Neuron (in vitro differentiated cells): ENCODE measurements around the gene SURF1.
"Not testable (repeated sequence)": the region's sequence is repeated elsewhere in the genome, so short reads cannot be mapped to it uniquely, and the experiment has no call there.

Experiments
- H2AFZ ChIP-seq: one replicate; pipeline ENCODE4 v1.6.1; 2013; ENCODE audit warnings: low read depth, mild to moderate bottlenecking, inconsistent platforms, low read length, moderate library complexity
- H3K27me3 ChIP-seq: one replicate; pipeline ENCODE4 v1.6.1; 2013; ENCODE audit warnings: low read length; ENCODE audit not compliant: insufficient read depth
- H3K36me3 ChIP-seq: one replicate; pipeline ENCODE4 v1.6.1; 2013; ENCODE audit warnings: low read length; ENCODE audit not compliant: insufficient read depth
- H3K4me1 ChIP-seq: one replicate; pipeline ENCODE4 v1.6.1; 2013; ENCODE audit warnings: low read length; ENCODE audit not compliant: insufficient read depth
- H3K4me3 ChIP-seq: 2 replicates; pipeline ENCODE4 v1.5.1; 2013; ENCODE audit warnings: mild to moderate bottlenecking, low read length, moderate library complexity
- H3K9me3 ChIP-seq: one replicate; pipeline ENCODE4 v1.6.1; 2013; ENCODE audit warnings: low read length

Gene SURF1

DNA sequence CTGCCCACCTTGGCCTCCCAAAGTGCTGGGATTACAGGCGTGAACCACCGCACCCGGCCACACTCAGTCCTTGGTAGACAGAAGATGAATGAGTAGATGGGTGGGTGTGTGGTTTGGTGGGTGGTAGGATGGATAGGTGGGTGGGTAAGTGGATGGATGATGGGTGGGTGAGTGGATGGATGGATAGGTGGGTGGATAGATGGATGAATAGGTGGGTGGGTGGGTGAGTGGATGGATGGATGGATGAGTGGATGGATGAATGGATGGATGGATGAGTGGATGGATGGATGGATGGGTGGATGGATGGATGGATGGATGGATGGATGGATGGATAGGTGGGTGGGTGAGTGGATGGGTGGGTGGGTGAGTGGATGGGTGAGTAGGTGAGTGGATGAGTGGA lies 36.0 kb upstream of the SURF1 start:
- H2AFZ ChIP-seq, H3K36me3 ChIP-seq, H3K4me1 ChIP-seq, H3K27me3 ChIP-seq, H3K9me3 ChIP-seq, H3K4me3 ChIP-seq: not testable (repeated sequence)

DNA sequence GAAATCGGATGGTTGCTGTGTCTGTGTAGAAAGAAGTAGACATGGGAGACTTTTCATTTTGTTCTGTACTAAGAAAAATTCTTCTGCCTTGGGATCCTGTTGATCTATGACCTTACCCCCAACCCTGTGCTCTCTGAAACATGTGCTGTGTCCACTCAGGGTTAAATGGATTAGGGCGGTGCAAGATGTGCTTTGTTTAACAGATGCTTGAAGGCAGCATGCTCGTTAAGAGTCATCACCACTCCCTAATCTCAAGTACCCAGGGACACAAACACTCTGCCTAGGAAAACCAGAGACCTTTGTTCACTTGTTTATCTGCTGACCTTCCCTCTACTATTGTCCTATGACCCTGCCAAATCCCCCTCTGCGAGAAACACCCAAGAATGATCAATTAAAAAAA lies 35.2 kb upstream of the SURF1 start:
- not testable (repeated sequence) for H2AFZ ChIP-seq, H3K27me3 ChIP-seq, H3K36me3 ChIP-seq, H3K4me1 ChIP-seq, H3K9me3 ChIP-seq, H3K4me3 ChIP-seq

DNA sequence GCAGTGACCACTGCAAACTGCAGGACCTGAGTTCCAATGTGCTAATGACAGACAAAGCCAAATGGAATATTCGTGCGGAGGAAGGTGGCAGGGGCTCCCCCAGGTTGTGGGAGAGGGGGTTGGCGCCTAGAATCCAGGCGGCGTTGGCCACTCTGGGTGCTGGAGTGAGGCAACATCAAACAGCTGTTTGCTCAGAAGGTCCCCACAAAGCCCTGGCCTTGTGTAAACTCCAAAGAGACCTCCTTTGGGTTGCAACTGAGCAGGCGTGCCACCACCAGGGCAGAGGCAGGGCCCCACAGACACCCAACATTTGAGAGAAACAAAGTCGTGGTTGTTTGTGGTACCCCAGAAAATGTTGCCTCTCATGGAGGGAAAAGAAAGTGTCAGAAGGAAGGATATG lies 34.4 kb upstream of the SURF1 start:
- Histone ChIP-seq H3K36me3 (no peaks in the 10 kb centered on the region), H2AFZ (no peak overlapping the region), H3K27me3 (no peaks in the 10 kb centered on the region), H3K4me1 (no peaks in the 10 kb centered on the region), H3K9me3 (no peaks in the 10 kb centered on the region), H3K4me3 (no peak overlapping the region)

DNA sequence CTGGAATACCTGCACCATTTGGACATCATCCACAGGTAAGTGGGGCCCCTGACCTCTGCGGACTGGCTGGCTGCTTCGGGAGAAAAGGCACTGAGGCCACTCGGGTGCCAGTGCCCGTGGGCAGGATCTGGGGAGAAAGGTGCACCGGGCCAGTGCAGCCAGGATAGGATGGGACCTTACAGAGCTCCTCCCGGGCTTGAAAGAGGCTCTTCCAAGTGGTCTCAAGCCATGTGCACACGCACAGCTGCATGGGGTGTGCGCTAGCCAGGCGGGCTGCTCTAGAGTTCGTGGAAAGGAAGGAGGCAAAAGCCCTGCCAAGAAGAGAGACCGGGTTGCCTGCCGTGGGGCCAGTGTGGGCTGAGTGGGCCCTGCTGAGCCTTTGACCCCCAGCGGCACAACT lies 33.3 kb upstream of the SURF1 start:
- Histone ChIP-seq H3K36me3 (no peaks in the 10 kb centered on the region), H2AFZ (no peak overlapping the region), H3K27me3 (no peaks in the 10 kb centered on the region), H3K9me3 (no peaks in the 10 kb centered on the region), H3K4me3 (no peak overlapping the region), H3K4me1 (no peaks in the 10 kb centered on the region)

DNA sequence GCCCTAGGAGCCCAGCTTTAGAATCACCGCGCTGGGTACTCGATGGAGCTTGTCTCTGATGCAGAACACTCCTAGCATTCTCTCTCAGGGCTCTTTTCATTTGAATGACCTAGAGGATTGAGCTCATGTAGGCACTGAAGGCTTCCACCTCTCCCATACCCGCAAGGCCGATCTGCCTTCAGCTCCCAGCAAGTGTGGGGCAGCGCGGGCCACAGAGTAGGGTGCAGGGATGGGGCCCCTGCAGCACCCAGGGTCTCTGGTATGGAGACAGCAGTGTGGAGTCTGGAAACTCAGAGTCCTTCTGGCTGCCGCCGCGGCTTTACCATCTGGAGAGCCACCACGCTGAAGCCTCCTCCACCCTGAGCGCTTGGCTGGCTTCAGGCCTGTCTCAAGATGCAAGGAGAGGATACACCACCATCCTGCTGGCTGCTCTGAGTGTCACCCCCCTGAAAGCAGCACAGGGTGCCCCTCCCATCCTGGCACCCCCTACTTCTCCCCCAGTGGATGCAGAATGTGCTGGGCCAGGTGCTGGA lies 32.8 kb upstream of the SURF1 start:
- Histone ChIP-seq H3K4me3 (no peak overlapping the region), H3K27me3 (no peaks in the 10 kb centered on the region), H3K9me3 (no peaks in the 10 kb centered on the region), H3K4me1 (no peaks in the 10 kb centered on the region), H2AFZ (no peak overlapping the region), H3K36me3 (no peaks in the 10 kb centered on the region)

DNA sequence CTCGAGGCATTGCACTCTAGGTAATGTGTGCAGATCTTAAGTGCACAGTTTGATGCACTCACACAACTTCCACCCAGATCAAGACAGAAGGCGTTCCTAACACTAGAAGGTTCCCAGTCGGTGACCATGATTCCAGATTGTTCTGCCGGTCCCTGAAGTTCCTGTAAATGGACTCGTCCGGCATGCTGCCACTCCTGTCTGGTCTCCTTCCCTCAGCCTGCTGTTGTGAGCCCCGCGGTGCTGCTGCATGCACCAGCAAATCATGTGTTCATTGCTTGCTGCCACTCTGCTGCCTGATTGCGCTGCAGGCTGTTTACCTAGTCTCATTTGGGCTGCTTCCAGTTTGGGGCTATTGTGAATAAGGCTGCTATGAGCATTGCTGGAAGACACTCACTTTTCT lies 31.4 kb upstream of the SURF1 start:
- Histone ChIP-seq H2AFZ (no peak overlapping the region), H3K9me3 (no peaks in the 10 kb centered on the region)

DNA sequence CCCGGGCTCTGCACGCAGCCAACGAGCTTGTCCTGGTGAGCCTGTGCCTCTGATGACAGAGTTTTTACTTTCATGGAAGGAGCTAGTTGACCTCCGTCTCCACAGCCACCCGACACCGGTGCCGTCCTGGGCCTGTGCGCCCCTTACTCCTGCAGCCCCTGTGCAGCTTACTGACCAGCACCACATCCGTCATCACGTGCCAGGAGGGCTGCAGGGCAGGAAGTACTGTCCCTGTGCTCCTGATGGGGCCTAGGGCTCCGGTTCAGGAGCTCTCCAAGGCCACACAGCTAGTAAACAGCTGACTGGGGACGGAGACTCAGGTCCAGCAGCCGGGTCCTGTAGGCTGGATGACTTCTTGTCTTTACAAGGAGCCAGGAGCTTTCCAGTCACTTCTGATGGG lies 30.1 kb upstream of the SURF1 start:
- no peaks in the 10 kb centered on the region for H3K36me3 ChIP-seq
- H3K4me1 ChIP-seq: no peaks in the 10 kb centered on the region
- no peak overlapping the region for H3K4me3 ChIP-seq
- H3K9me3 ChIP-seq: no peaks in the 10 kb centered on the region
- H3K27me3 ChIP-seq: no peaks in the 10 kb centered on the region
- H2AFZ ChIP-seq: no peak overlapping the region

More for the DNA sequence above, 31.4 kb upstream of the SURF1 start:
- Histone ChIP-seq H3K4me1 (no peaks in the 10 kb centered on the region), H3K36me3 (no peaks in the 10 kb centered on the region), H3K4me3 (no peak overlapping the region), H3K27me3 (no peaks in the 10 kb centered on the region)

DNA sequence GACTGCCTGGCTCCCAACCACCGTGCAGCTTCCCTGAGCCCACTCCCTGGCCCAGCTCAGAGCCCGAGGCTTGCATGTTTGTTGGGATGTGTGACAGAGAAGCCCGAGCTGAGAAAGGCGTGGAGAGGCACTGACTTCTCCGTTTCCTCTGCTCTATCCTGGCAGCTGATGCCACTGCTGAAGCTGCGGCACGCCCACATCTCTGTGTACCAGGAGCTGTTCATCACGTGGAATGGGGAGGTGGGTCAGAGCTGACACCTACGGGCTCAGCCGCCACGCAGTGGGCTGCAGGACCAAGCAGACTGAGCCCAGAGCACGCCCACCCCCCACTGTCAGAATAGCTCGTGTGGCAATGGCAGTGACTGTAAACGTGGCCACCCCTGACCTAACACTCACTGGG lies 29.2 kb upstream of the SURF1 start:
- no peaks in the 10 kb centered on the region for H3K9me3 ChIP-seq
- no peak overlapping the region for H3K4me3 ChIP-seq
- H3K36me3 ChIP-seq: no peaks in the 10 kb centered on the region

DNA sequence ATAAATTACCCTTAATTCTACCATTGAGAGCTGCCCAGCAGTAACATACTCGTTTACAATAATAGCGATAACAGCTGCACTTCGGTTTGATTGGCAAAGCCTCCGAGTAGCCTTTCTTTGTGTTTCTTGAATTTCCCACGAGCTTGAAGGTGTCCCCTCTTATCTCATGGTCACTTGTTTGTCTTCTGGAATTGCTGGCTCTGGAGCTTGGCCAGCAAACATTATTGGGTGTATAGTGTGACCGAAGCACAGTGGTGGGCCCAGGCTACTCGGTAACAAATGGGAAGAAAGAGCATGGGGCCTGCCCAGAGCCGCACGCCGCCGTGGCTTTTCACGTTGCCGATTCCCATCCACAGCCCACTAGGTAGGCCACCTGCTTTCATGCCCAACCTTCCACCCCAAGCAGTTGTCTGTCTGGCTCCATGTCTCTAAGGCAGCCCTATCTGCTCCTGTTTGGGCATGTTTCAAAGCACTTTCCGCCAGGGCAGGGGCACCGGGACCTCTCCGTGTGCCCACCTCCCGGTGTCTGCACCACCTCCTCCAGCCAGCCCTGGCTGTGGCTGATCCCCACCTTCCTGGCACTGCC lies 28.5 kb upstream of the SURF1 start:
- Histone ChIP-seq H3K27me3 (no peaks in the 10 kb centered on the region), H3K9me3 (no peaks in the 10 kb centered on the region), H3K4me1 (no peaks in the 10 kb centered on the region), H2AFZ (no peak overlapping the region), H3K4me3 (no peak overlapping the region), H3K36me3 (no peaks in the 10 kb centered on the region)

More for the DNA sequence above, 29.2 kb upstream of the SURF1 start:
- Histone ChIP-seq H3K27me3 (no peaks in the 10 kb centered on the region), H2AFZ (no peak overlapping the region), H3K4me1 (no peaks in the 10 kb centered on the region)

DNA sequence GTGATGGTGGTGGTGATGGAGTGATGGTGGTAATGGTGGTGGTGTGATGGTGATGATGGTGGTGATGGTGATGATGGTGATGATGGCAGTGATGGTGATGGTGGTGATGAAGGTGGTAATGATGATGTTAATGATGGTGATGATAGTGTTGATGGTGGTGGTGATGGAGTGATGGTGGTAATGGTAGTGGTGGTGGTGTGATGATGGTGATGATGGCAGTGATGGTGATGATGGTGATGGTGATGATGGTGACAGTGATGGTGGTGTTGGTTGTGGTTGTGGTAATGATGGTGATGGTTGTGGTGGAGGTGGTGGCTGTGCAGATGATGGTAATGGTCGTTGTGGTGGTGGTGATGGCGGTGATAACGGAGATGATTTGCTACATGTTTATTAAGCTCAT lies 27.2 kb upstream of the SURF1 start:
- Histone ChIP-seq H3K27me3 (no peaks in the 10 kb centered on the region), H3K4me1 (no peaks in the 10 kb centered on the region), H3K4me3 (no peak overlapping the region), H2AFZ (no peak overlapping the region), H3K36me3 (no peaks in the 10 kb centered on the region), H3K9me3 (no peaks in the 10 kb centered on the region)

DNA sequence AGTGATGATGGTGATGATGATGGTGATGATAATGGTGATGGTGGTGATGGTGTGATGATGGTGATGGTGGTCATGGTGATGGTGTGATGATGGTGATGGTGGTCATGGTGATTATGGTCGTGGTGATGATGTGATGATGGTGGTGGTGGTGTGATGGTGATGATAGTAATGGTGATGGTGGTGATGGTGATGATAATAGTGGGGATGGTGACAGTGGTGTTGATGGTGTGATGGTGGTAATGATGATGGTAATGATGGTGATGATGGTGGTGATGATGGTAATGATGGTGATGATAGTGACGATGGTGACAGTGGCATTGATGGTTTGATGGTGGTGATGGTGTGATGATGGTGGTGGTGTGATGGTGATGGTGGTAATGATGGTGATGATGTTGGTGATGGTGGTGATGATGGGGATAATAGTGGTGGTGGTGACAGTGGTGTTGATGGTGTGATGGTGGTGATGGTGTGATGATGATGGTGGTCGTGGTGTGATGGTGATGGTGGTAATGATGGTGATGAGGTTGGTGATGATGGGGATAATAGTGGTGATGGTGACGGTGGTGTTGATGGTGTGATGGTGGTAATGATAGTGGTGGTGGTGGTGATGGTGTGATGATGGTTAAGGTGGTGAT lies 26.3 kb upstream of the SURF1 start:
- H3K4me3 ChIP-seq: no peak overlapping the region
- no peaks in the 10 kb centered on the region for H3K27me3 ChIP-seq

DNA sequence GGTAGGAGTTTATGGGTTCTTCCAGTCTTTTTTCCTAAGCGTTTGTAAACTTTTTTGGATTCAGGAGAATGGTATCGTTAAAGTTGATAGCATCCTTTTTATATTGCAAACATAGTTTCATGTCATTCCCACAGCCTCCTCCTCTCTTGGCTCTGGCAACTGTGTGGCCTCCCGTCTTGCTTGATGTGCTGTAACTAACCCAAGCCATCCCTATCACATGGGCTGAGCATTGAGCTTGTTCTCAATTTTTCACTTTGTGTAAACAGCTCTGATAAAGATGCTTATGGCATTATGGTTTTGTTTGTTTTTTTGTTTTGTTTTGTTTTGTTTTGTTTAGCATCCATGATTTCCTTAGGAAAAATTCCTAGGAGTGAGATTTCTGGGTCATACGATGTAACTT lies 24.4 kb upstream of the SURF1 start:
- Histone ChIP-seq H3K27me3 (no peaks in the 10 kb centered on the region), H3K36me3 (no peaks in the 10 kb centered on the region), H3K9me3 (no peaks in the 10 kb centered on the region), H3K4me3 (no peak overlapping the region), H2AFZ (no peak overlapping the region), H3K4me1 (peaks cover 3% of the 10 kb centered on the region)

More for the DNA sequence above, 26.3 kb upstream of the SURF1 start:
- no peaks in the 10 kb centered on the region for H3K36me3 ChIP-seq
- no peak overlapping the region for H2AFZ ChIP-seq
- no peaks in the 10 kb centered on the region for H3K4me1 ChIP-seq
- H3K9me3 ChIP-seq: no peaks in the 10 kb centered on the region

DNA sequence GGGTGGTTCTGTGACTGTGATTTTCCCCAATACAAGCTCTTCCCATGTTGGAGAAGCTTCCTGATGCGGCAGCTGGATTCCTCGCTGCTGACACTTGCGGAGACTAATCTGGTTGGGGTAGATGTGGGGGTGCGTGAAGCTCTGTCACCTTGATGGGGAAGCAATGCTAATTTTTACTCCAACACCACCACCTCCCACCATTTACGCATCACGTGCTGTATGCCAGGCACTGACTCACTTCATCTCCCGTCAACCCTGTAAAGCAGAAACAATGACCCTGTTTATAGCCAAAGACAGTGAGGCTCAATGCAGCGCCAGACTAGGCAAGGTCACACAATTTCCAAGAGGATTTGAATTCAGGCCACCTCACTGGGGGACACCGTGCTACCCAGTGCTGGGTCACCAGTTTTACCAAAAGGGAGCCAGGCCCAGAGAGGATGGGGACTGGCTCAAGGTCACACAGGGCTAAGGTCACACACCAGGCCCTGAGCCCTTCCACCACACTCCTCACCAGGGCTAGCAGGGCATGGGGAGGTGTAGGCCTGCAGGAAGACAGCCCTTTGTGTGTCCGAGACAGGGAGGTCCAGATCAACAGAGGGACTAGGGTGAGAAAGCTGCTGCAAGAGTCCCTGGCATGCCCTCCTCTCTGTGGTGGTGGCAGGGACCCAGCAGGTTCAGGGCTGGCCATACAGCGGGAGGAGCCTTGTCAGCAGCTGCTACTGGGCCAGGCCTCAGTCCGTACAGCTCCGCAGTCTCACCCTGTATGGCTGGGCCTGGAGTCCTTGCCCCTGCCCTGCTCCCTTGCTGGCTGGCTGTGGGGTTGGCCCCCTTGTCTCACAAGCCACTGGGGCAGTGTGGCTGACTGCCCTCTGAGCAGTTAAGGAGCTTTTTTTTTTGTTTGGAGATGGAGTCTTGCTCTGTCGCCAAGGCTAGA lies 23.1 kb upstream of the SURF1 start:
- H3K36me3 ChIP-seq: no peaks in the 10 kb centered on the region
- no peaks in the 10 kb centered on the region for H3K9me3 ChIP-seq
- peaks cover 8% of the 10 kb centered on the region for H3K4me1 ChIP-seq
- no peak overlapping the region for H2AFZ ChIP-seq
- no peaks in the 10 kb centered on the region for H3K27me3 ChIP-seq
- no peak overlapping the region for H3K4me3 ChIP-seq
